ENCODE data around the gene OR4S1. TPM values are rescaled to one million over a fixed set of nuclear protein-coding genes. Genes with fewer than 3 reads are reported as not detected.
"Not testable (repeated sequence)": the region's sequence is repeated elsewhere in the genome, so short reads cannot be mapped to it uniquely, and the experiment has no call there.

Gene OR4S1, protein sequence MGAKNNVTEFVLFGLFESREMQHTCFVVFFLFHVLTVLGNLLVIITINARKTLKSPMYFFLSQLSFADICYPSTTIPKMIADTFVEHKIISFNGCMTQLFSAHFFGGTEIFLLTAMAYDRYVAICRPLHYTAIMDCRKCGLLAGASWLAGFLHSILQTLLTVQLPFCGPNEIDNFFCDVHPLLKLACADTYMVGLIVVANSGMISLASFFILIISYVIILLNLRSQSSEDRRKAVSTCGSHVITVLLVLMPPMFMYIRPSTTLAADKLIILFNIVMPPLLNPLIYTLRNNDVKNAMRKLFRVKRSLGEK
- total RNA-seq (2014; rRNA removed; shearing (Covaris generic); ENCODE audit: low replicate concordance), result not detected in 2 replicates

- Histone ChIP-seq H3K9ac (ENCODE audit: low read length) (no peak within 1 kb of the TSS), H3K27ac (ENCODE audit: low read length) (no peak within 1 kb of the TSS), H3K79me2 (ENCODE audit: low read length) (no peaks in the 10 kb centered on the region), H3K36me3 (ENCODE audit: insufficient read depth, low read length) (no peaks in the 10 kb centered on the region), H3K4me3 (ENCODE audit: low read length) (no peak within 1 kb of the TSS), H3K4me2 (ENCODE audit: low read depth, low read length, poor library complexity, severe bottlenecking) (no peak within 1 kb of the TSS), H4K20me1 (ENCODE audit: insufficient read depth, low read depth, low read length) (no peaks in the 10 kb centered on the region), H3K4me1 (ENCODE audit: low read length) (no peaks in the 10 kb centered on the region), H3K9me3 (ENCODE audit: low read length) (no peaks in the 10 kb centered on the region), H3K27me3 (ENCODE audit: low read length) (no peaks in the 10 kb centered on the region), H2AFZ (ENCODE audit: low read length) (no peak within 1 kb of the TSS), H3K9me2 (replicated peaks; ENCODE audit: insufficient read depth, low read length) (no peaks in the 10 kb centered on the region)
- DNase-seq, result no peak
Measured at GRCh38 chr11:48305923-48306322, at the start of gene OR4S1. OR4S1 (plus strand) TSS chr11:48306223; CDS start chr11:48306223, 0 bp downstream.

DNA sequence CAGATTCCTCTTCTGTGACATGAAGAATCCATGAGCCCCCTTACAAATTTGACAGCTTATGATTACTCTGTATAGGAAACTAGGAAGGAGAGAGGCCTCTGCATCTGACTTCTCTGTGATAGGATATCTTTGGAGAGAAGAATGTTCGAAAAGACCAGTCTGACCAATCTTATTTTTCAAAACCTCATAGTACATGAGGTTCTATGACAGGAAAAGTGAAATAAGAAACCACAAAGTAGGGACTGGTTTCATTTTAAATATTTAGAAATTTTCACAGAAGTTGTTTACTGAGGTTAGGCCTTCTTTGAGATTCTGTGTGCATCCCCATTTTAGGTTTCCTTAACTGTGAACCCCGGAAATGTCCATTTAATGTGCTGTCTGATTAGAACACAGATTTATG, 44.4 kb upstream of the OR4S1 start:
- H3K4me1 ChIP-seq (ENCODE audit: low read length), result no peaks in the 10 kb centered on the region
- H3K27me3 ChIP-seq (ENCODE audit: low read length), result no peaks in the 10 kb centered on the region
- H3K36me3 ChIP-seq (ENCODE audit: insufficient read depth, low read length), result no peaks in the 10 kb centered on the region
- H3K4me3 ChIP-seq (ENCODE audit: low read length), result no peak overlapping the region
- no peak overlapping the region for H3K4me2 ChIP-seq (ENCODE audit: low read depth, low read length, poor library complexity, severe bottlenecking)
- H3K9ac ChIP-seq (ENCODE audit: low read length), result no peak overlapping the region
- H3K9me2 ChIP-seq (replicated peaks; ENCODE audit: insufficient read depth, low read length), result no peaks in the 10 kb centered on the region
- no peak overlapping the region for H2AFZ ChIP-seq (ENCODE audit: low read length)
- no peaks in the 10 kb centered on the region for H4K20me1 ChIP-seq (ENCODE audit: insufficient read depth, low read depth, low read length)
- no peaks in the 10 kb centered on the region for H3K9me3 ChIP-seq (ENCODE audit: low read length)
- DNase-seq, result no peak
- no peaks in the 10 kb centered on the region for H3K79me2 ChIP-seq (ENCODE audit: low read length)
- no peak overlapping the region for H3K27ac ChIP-seq (ENCODE audit: low read length)

DNA sequence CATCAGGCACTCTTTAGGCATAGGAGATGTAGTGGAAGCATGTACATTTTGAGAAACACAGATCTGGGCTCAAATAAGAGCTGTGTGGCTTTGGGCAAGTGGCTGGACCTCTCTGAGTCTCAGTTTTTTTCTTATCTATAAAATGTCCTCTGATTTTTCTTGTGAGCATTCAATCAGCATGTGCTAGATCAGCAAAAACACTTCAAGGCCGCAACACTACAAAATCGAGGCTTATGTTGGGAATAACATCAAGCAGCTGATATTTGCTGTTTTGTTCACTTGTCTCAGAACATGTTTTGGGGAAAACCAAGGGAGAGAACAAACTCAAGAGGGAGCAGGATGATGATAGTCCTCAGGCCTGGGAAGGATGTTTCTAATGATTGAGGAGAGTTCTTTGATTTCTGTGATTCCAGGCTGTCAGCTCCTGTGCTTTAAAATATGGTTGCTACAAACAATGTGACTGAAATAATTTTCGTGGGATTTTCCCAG, 42.6 kb upstream of the OR4S1 start, which contains the start of gene OR4X1:
TSS of gene OR4X1 (plus strand) at position 439 of the 489 bp plus-strand sequence. CDS start at position 439, 0 bp downstream.
- no peak within 1 kb of the TSS for H2AFZ ChIP-seq (ENCODE audit: low read length)
- H3K9me2 ChIP-seq (replicated peaks; ENCODE audit: insufficient read depth, low read length), result no peaks in the 10 kb centered on the region
- no peaks in the 10 kb centered on the region for H3K9me3 ChIP-seq (ENCODE audit: low read length)
- no peak for DNase-seq
- no peaks in the 10 kb centered on the region for H3K79me2 ChIP-seq (ENCODE audit: low read length)
- H3K36me3 ChIP-seq (ENCODE audit: insufficient read depth, low read length), result no peaks in the 10 kb centered on the region
- no peak within 1 kb of the TSS for H3K27ac ChIP-seq (ENCODE audit: low read length)
- no peaks in the 10 kb centered on the region for H4K20me1 ChIP-seq (ENCODE audit: insufficient read depth, low read depth, low read length)
- no peaks in the 10 kb centered on the region for H3K4me1 ChIP-seq (ENCODE audit: low read length)
- no peak within 1 kb of the TSS for H3K9ac ChIP-seq (ENCODE audit: low read length)
- H3K4me3 ChIP-seq (ENCODE audit: low read length), result no peak within 1 kb of the TSS
- H3K4me2 ChIP-seq (ENCODE audit: low read depth, low read length, poor library complexity, severe bottlenecking), result no peak within 1 kb of the TSS
- H3K27me3 ChIP-seq (ENCODE audit: low read length), result no peaks in the 10 kb centered on the region

- H3K4me3 ChIP-seq (ENCODE audit: low read length), result no peak overlapping the region
- H3K9me3 ChIP-seq (ENCODE audit: low read length), result no peaks in the 10 kb centered on the region
- no peaks in the 10 kb centered on the region for H3K36me3 ChIP-seq (ENCODE audit: insufficient read depth, low read length)
- H3K4me1 ChIP-seq (ENCODE audit: low read length), result no peaks in the 10 kb centered on the region
- H3K79me2 ChIP-seq (ENCODE audit: low read length), result no peaks in the 10 kb centered on the region
- no peak overlapping the region for H3K4me2 ChIP-seq (ENCODE audit: low read depth, low read length, poor library complexity, severe bottlenecking)
- no peak overlapping the region for H3K9ac ChIP-seq (ENCODE audit: low read length)
- H3K27me3 ChIP-seq (ENCODE audit: low read length), result no peaks in the 10 kb centered on the region
- H3K9me2 ChIP-seq (replicated peaks; ENCODE audit: insufficient read depth, low read length), result no peaks in the 10 kb centered on the region
- no peak overlapping the region for H3K27ac ChIP-seq (ENCODE audit: low read length)
- H4K20me1 ChIP-seq (ENCODE audit: insufficient read depth, low read depth, low read length), result no peaks in the 10 kb centered on the region
- DNase-seq, result no peak
- no peak overlapping the region for H2AFZ ChIP-seq (ENCODE audit: low read length)
Measured at GRCh38 chr11:48270621-48271020, 35.4 kb upstream of the OR4S1 start.

GRCh38 chr11:48272606-48273005, 33.4 kb upstream of the OR4S1 start:
- no peak for DNase-seq

GRCh38 chr11:48307760-48308386, 1.9 kb downstream of the OR4S1 start:
- no peaks in the 10 kb centered on the region for H4K20me1 ChIP-seq (ENCODE audit: insufficient read depth, low read depth, low read length)
- no peaks in the 10 kb centered on the region for H3K36me3 ChIP-seq (ENCODE audit: insufficient read depth, low read length)
- H3K79me2 ChIP-seq (ENCODE audit: low read length), result no peaks in the 10 kb centered on the region
- no peaks in the 10 kb centered on the region for H3K9me3 ChIP-seq (ENCODE audit: low read length)
- no peaks in the 10 kb centered on the region for H3K4me1 ChIP-seq (ENCODE audit: low read length)
- H2AFZ ChIP-seq (ENCODE audit: low read length), result no peak overlapping the region
- no peak overlapping the region for H3K9ac ChIP-seq (ENCODE audit: low read length)
- H3K9me2 ChIP-seq (replicated peaks; ENCODE audit: insufficient read depth, low read length), result no peaks in the 10 kb centered on the region
- no peaks in the 10 kb centered on the region for H3K27me3 ChIP-seq (ENCODE audit: low read length)
- H3K4me3 ChIP-seq (ENCODE audit: low read length), result no peak overlapping the region
- no peak overlapping the region for H3K27ac ChIP-seq (ENCODE audit: low read length)
- H3K4me2 ChIP-seq (ENCODE audit: low read depth, low read length, poor library complexity, severe bottlenecking), result no peak overlapping the region
- peak; percentile 93 for DNase-seq

More at GRCh38 chr11:48272606-48273005, 33.4 kb upstream of the OR4S1 start:
- H3K27me3 ChIP-seq (ENCODE audit: low read length), result no peaks in the 10 kb centered on the region
- no peak overlapping the region for H3K4me2 ChIP-seq (ENCODE audit: low read depth, low read length, poor library complexity, severe bottlenecking)
- H4K20me1 ChIP-seq (ENCODE audit: insufficient read depth, low read depth, low read length), result no peaks in the 10 kb centered on the region
- H3K36me3 ChIP-seq (ENCODE audit: insufficient read depth, low read length), result no peaks in the 10 kb centered on the region
- H3K9ac ChIP-seq (ENCODE audit: low read length), result no peak overlapping the region
- no peaks in the 10 kb centered on the region for H3K9me3 ChIP-seq (ENCODE audit: low read length)
- H3K4me3 ChIP-seq (ENCODE audit: low read length), result no peak overlapping the region
- H3K4me1 ChIP-seq (ENCODE audit: low read length), result no peaks in the 10 kb centered on the region
- no peak overlapping the region for H3K27ac ChIP-seq (ENCODE audit: low read length)
- H3K79me2 ChIP-seq (ENCODE audit: low read length), result no peaks in the 10 kb centered on the region
- no peak overlapping the region for H2AFZ ChIP-seq (ENCODE audit: low read length)
- no peaks in the 10 kb centered on the region for H3K9me2 ChIP-seq (replicated peaks; ENCODE audit: insufficient read depth, low read length)

- not testable (repeated sequence) for H3K79me2 ChIP-seq (ENCODE audit: low read length); H3K4me3 ChIP-seq (ENCODE audit: low read length); DNase-seq; H3K9ac ChIP-seq (ENCODE audit: low read length); H4K20me1 ChIP-seq (ENCODE audit: insufficient read depth, low read depth, low read length); H2AFZ ChIP-seq (ENCODE audit: low read length); H3K4me1 ChIP-seq (ENCODE audit: low read length); H3K27me3 ChIP-seq (ENCODE audit: low read length); H3K9me3 ChIP-seq (ENCODE audit: low read length); H3K36me3 ChIP-seq (ENCODE audit: insufficient read depth, low read length); H3K9me2 ChIP-seq (replicated peaks; ENCODE audit: insufficient read depth, low read length); H3K27ac ChIP-seq (ENCODE audit: low read length); H3K4me2 ChIP-seq (ENCODE audit: low read depth, low read length, poor library complexity, severe bottlenecking)
Measured at GRCh38 chr11:48313590-48313989, 7.6 kb downstream of the OR4S1 start.

- DNase-seq, result peak; percentile 34
- not testable (repeated sequence) for H3K79me2 ChIP-seq (ENCODE audit: low read length); H3K36me3 ChIP-seq (ENCODE audit: insufficient read depth, low read length); H4K20me1 ChIP-seq (ENCODE audit: insufficient read depth, low read depth, low read length); H2AFZ ChIP-seq (ENCODE audit: low read length); H3K27ac ChIP-seq (ENCODE audit: low read length); H3K9me2 ChIP-seq (replicated peaks; ENCODE audit: insufficient read depth, low read length); H3K4me2 ChIP-seq (ENCODE audit: low read depth, low read length, poor library complexity, severe bottlenecking); H3K27me3 ChIP-seq (ENCODE audit: low read length); H3K4me1 ChIP-seq (ENCODE audit: low read length); H3K4me3 ChIP-seq (ENCODE audit: low read length); H3K9me3 ChIP-seq (ENCODE audit: low read length); H3K9ac ChIP-seq (ENCODE audit: low read length)
Measured at GRCh38 chr11:48319813-48320212, 13.8 kb downstream of the OR4S1 start.
